MM.1S (cell line): Measurements from ENCODE around the gene CYP1A1.
"Not testable (repeated sequence)": the region's sequence is repeated elsewhere in the genome, so short reads cannot be mapped to it uniquely, and the experiment has no call there.

ENCODE experiments used
- CTCF ChIP-seq: fragments of 300-600 bp; sonication (generic); IDR thresholded peaks from 2 replicates; pipeline ENCODE4 v1.5.1; 2016; ENCODE audit warnings: antibody characterized with exemption, low read length, mixed read lengths
- EZH2 ChIP-seq: fragments of 300-600 bp; sonication (generic); optimal IDR thresholded peaks from 2 replicates; pipeline ENCODE3; 2017; ENCODE audit warnings: low read depth, mild to moderate bottlenecking, antibody characterized with exemption, low read length, mixed read lengths
- EZH2phosphoT487 ChIP-seq: fragments of 300-600 bp; sonication (generic); IDR thresholded peaks from 2 replicates; pipeline ENCODE4 v1.6.1; 2018; ENCODE audit warnings: antibody characterized with exemption, low read length

DNA sequence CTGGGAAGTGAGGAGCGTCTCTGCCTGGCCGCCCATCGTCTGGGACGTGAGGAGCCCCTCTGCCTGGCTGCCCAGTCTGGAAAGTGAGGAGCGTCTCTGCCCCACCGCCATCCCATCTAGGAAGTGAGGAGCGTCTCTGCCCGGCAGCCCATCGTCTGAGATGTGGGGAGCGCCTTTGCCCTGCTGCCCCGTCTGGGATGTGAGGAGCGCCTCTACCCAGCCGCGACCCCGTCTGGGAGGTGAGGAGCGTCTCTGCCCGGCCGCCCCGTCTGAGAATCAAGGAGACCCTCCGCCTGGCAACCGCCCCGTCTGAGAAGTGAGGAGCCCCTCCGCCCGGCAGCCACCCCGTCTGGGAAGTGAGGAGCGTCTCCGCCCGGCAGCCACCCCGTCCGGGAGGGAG lies 3.4 kb upstream of the CYP1A1 start:
- not testable (repeated sequence) for TF ChIP-seq CTCF, EZH2, EZH2phosphoT487
